Anterior cingulate cortex (tissue), 58 donors: ENCODE measurements around the gene EPB41L2.
"Not testable (repeated sequence)": the region's sequence is repeated elsewhere in the genome, so short reads cannot be mapped to it uniquely, and the experiment has no call there.

Experiments
- DNase-seq, 58 donors: peaks; one replicate each; lab custom pipeline; 2025; lab: John Stamatoyannopoulos, UW

The EPB41L2 gene

GRCh38 chr6:131063028-131063763 is at the start of gene EPB41L2:
TSS of gene EPB41L2 (minus strand) at chr6:131063245. CDS start at chr6:130956485, 106,760 bp downstream.
- DNase-seq = peak in 57 of 58 donors; percentile 26 to 92 (median 83)

DNA sequence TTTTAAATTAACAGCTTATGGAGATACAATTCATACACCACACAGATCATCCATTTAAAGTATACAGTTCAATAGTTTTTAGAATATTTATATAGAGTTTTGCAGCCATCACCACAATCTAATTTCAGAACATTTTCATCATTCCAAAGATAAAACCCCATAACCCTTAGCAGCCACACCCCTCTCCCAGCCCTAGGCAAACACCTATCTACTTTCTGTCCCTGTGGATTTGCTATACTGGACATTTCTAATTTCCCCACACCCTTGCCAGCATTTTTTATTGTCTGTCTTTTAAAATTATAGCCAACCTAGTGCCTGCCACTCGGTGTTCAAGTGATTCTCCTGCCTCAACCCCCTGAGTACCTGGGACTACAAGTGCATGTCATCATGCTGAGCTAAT is 49.2 kb upstream of the EPB41L2 start:
- no peak for DNase-seq

DNA sequence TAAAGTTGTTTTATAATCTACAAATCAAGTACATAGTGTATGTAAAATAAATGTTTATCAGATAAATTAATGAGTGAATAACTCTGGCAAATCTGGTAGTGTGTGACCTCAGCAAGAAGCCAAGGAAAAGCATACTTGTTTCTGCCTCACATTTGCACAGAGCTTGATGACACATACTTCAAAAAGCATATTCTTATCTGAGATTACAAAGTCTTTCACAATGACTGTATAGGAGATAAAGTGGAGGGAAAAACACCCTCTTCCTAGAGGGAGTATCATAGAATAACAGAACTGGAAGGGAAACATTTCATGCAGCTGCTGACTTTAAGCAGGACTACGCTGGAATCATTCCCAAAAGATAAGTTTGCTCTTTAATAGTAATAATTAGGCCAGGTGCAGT is 44.1 kb upstream of the EPB41L2 start:
- DNase-seq = no peak

- no peak for DNase-seq
These were observed 40.9 kb upstream of the EPB41L2 start for GRCh38 chr6:131103901-131104300.

- no peak for DNase-seq
These were observed 40.3 kb upstream of the EPB41L2 start for GRCh38 chr6:131103296-131103695.

DNA sequence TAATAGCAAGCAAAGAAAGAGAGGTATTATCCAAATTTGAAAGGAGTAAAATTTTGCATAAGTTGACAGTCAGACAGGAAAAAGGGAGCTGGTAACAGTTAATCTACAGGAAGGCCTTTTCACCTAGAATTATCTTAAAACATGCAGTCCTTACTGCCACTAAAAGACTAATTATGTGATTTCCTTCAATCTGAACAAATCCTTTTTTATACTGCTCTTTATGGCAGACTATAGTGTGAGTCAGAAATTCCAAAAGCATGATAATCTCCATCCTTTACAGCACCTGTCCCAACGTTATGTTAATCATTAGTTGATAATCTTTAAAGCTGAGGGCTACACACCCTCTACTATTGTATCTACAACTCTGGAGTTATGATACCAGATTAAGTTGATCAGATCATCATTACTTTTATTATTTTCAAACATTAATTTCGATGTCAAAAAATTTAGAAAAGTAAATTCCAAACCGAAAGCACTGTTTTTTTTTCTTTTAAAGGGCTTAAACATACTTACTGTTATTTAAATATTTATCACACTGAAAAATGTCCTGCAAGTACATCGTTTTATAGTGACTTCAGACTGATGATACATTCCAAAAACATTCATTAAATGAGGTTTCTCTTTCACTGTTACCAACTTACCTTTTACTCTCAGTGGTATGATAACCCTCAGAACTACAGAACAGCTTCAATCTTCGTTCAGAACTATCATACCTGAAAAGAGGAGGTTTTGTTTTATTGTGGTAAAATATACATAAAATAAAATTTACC is 39.1 kb upstream of the EPB41L2 start:
- no peak for DNase-seq

DNA sequence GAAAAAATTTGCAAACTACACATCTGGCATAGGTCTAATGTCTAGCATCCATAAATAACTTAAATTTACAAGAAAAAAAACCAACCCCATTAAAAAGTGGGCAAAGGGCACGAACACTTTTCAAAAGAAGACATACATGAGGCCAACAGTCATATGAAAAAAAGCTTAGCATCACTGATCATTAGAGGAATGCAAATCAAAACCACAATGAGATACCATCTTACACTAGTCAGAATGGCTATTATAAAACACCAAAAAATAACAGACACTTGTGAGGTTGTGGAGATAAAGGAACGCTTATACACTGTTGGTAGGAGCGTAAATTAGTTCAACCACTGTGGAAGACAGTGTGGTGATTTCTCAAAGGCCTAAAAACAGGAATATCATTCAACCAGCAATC is 33.7 kb upstream of the EPB41L2 start:
- DNase-seq = no peak

- no peak for DNase-seq
These were observed 30.3 kb upstream of the EPB41L2 start for GRCh38 chr6:131093334-131093733.

DNA sequence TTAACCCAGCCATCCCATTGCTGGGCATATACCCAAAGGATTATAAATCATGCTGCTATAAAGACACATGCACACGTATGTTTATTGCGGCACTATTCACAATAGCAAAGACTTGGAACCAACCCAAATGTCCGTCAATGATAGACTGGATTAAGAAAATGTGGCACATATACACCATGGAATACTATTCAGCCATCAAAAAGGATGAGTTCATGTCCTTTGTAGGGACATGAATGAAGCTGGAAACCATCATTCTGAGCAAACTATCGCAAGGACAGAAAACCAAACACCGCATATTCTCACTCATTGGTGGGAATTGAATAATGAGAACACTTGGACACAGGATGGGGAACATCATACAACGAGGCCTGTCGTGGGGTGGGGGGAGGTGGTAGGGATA is 28.9 kb upstream of the EPB41L2 start:
- not testable (repeated sequence) for DNase-seq

- DNase-seq = not testable (repeated sequence)
These were observed 27.3 kb upstream of the EPB41L2 start for GRCh38 chr6:131090339-131090738.

- DNase-seq = no peak
These were observed 21.9 kb upstream of the EPB41L2 start for GRCh38 chr6:131084982-131085381.

- DNase-seq = no peak
These were observed 20.6 kb upstream of the EPB41L2 start for GRCh38 chr6:131083687-131084086.

- no peak for DNase-seq
These were observed 19.3 kb upstream of the EPB41L2 start for GRCh38 chr6:131082335-131082734.

GRCh38 chr6:131080084-131080483 is 17.0 kb upstream of the EPB41L2 start:
- no peak for DNase-seq

DNA sequence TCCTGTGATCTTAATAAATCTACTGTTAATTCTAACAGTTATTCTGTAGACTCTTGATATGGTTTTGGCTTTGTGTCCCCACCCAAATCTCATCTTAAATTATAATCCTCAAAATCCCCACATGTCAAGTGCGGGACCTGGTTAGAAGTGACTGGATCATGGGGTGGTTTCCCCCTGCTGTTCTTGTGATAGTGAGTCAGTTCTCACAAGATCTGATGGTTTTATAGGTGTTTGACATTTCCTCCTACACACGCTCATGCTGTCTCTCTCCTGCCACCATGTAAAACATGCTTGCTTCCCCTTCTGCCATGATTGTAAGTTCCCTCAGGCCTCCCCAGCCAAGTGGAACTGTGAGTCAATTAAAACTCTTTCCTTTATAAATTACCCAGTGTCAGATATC is 10.5 kb upstream of the EPB41L2 start:
- DNase-seq = no peak

DNA sequence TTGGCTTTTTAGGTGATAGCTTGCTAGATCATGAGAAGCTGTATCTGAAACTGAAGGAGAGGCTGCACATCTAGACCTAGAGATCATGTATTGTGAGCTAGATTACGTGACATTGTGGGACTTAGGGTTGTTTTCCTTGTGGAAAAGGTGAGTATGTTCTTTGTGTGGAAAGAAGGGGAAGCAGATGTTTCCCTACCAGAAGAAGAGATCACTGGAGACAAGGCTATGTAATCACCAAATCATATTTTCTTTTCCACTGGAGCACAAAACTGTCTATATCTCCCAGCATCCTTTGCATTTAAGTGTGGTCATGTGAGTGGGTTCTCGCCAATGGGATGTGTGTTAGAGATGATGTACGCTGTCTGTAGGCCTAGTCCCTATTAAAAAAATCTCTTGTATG is 7.0 kb upstream of the EPB41L2 start:
- no peak for DNase-seq

- no peak for DNase-seq
These were observed 5.1 kb upstream of the EPB41L2 start for GRCh38 chr6:131068165-131068564.

DNA sequence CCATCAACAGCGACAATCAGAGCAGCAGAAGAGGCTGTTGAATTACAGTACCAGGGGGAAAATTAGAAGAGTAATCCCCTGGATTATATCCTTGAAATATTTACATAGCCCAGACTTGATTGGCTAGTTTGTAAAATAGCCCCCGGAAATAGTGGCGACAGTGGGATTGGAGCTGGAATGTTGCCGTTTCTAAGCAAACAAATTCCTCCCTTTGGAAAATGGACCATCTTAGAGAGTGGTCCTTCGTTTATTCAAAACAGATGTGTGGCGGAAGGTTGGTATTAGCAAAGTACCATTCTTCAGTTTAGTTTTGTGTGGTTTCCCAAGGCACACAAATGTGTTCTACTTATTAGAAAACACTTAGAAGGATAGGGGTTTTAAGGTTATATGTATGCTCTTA is 4.5 kb upstream of the EPB41L2 start:
- DNase-seq = no peak

DNA sequence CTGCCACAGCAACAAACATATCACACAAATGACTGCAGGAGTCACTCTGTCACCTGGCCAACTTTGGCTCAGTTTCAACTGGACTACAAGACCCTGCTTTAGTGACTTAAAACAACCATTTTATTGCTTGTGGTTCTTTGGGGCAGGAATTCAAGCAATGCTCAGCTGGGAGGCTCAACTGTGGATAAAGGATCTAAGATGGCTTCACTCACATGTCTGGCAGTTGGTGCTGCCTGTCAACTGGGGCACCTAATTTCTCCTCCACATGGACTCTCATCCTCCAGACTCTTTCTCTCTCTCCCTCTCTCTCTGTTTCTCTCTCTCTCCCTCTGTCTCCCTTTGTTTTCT is 2.8 kb upstream of the EPB41L2 start:
- no peak for DNase-seq

- no peak for DNase-seq
These were observed 2.2 kb upstream of the EPB41L2 start for GRCh38 chr6:131065112-131065823.

- peak in 2 of 58 donors; percentile 39 to 55 for DNase-seq
These were observed 773 bp upstream of the EPB41L2 start for GRCh38 chr6:131063764-131064272.
